Smooth muscle cell (in vitro differentiated cells): ENCODE measurements around the gene EXOC6B. TPM values are rescaled to one million over a fixed set of nuclear protein-coding genes. Genes with fewer than 3 reads are reported as not detected.
"Not testable (repeated sequence)": the region's sequence is repeated elsewhere in the genome, so short reads cannot be mapped to it uniquely, and the experiment has no call there.

Experiments used
- DNase-seq: peaks from one replicate; lab custom pipeline; 2025; ENCODE audit not compliant: unreplicated experiment; lab: John Stamatoyannopoulos, UW
- H2AFZ ChIP-seq: fragments of 200-600 bp; sonication (generic); 2 replicates; pipeline ENCODE4 v1.6.0; 2016; ENCODE audit warnings: antibody characterized with exemption, low read depth, mild to moderate bottlenecking
- H3F3A ChIP-seq: fragments of 200-600 bp; sonication (generic); 2 replicates; pipeline ENCODE4 v1.6.0; 2017; ENCODE audit warnings: antibody characterized with exemption, low read depth
- H3K27ac ChIP-seq: fragments of 200-600 bp; sonication (generic); 2 replicates; pipeline ENCODE4 v1.5.1; 2016; ENCODE audit warnings: low read depth, mild to moderate bottlenecking
- H3K27me3 ChIP-seq: fragments of 200-600 bp; sonication (generic); 2 replicates; pipeline ENCODE4 v1.6.1; 2016; ENCODE audit warnings: low read depth, mild to moderate bottlenecking
- H3K36me3 ChIP-seq: fragments of 200-600 bp; sonication (generic); 2 replicates; pipeline ENCODE4 v1.5.1; 2016; ENCODE audit warnings: low read depth
- H3K4me1 ChIP-seq: fragments of 200-600 bp; sonication (generic); 2 replicates; pipeline ENCODE4 v1.5.1; 2016; ENCODE audit warnings: low read depth
- H3K4me2 ChIP-seq: fragments of 200-600 bp; sonication (generic); 2 replicates; pipeline ENCODE4 v1.6.0; 2016; ENCODE audit warnings: mild to moderate bottlenecking
- H3K4me3 ChIP-seq: fragments of 200-600 bp; sonication (generic); 2 replicates; pipeline ENCODE4 v1.5.1; 2016; ENCODE audit warnings: mild to moderate bottlenecking
- H3K79me2 ChIP-seq: fragments of 200-600 bp; sonication (generic); 2 replicates; pipeline ENCODE4 v1.6.0; 2016; ENCODE audit warnings: low read depth, mild to moderate bottlenecking
- H3K9ac ChIP-seq: fragments of 200-600 bp; sonication (generic); 2 replicates; pipeline ENCODE4 v1.6.0; 2016; ENCODE audit warnings: low read depth
- H3K9me3 ChIP-seq: fragments of 200-600 bp; sonication (generic); replicated peaks from 2 replicates; pipeline ENCODE4 v1.5.1; 2016; ENCODE audit warnings: low read depth
- H4K20me1 ChIP-seq: fragments of 200-600 bp; sonication (generic); 2 replicates; pipeline ENCODE4 v1.6.0; 2016; ENCODE audit warnings: low read depth
- CTCF ChIP-seq: fragments of 200-600 bp; sonication (generic); IDR thresholded peaks from 2 replicates; pipeline ENCODE4 v1.5.1; 2017; ENCODE audit warnings: borderline replicate concordance, mild to moderate bottlenecking, antibody characterized with exemption; ENCODE audit not compliant: insufficient read depth, poor library complexity, severe bottlenecking
- WGBS: methylation state at CpG from one replicate; pipeline ENCODE4 v1.1.7; 2016; ENCODE audit warnings: low lambda C conversion rate; 5-methylcytosine and 5-hydroxymethylcytosine counted together
- polyA plus RNA-seq: library from polyadenylated mRNA; unstranded; fragments of >200 nt; fragmentation: Nextera tagmentation; extraction: Ambion mirVana; gene quantifications from 2 replicates; pipeline ENCODE4 v1.2.1, GENCODE V29; 2016
- total RNA-seq: library from RNA; depleted of rRNA; stranded (reverse); fragments of >200 nt; gene quantifications from 2 replicates; pipeline ENCODE4 v1.2.3, GENCODE V29; 2014

The EXOC6B gene
- total and polyA plus RNA-seq, 2 experiments from 2014 or later, result 6.9 to 19.7 TPM

- no peak overlapping the region for H3K4me3 ChIP-seq
- no peaks in the 10 kb centered on the region for H3K27me3 ChIP-seq
- H3K4me1 ChIP-seq, result no peaks in the 10 kb centered on the region
- no peak overlapping the region for H3K4me2 ChIP-seq
- H3K9me3 ChIP-seq, result no peaks in the 10 kb centered on the region
- no peaks in the 10 kb centered on the region for H4K20me1 ChIP-seq
- H3K9ac ChIP-seq, result no peak overlapping the region
- peaks cover 3% of the 10 kb centered on the region for H3K36me3 ChIP-seq
- no peak for DNase-seq
- no peaks in the 10 kb centered on the region for H3F3A ChIP-seq
- TF ChIP-seq CTCF, result no peak
- no peaks in the 10 kb centered on the region for H3K79me2 ChIP-seq
- no peak overlapping the region for H3K27ac ChIP-seq
- no peak overlapping the region for H2AFZ ChIP-seq
These were observed 329.4 kb downstream of the EXOC6B start for GRCh38 chr2:72496479-72496878.

- Histone ChIP-seq H3K4me3 (no peak overlapping the region), H3K36me3 (peaks cover 3% of the 10 kb centered on the region), H3K9ac (no peak overlapping the region), H3K79me2 (no peaks in the 10 kb centered on the region), H4K20me1 (no peaks in the 10 kb centered on the region), H3F3A (no peaks in the 10 kb centered on the region), H3K4me2 (no peak overlapping the region), H3K9me3 (no peaks in the 10 kb centered on the region), H3K27me3 (no peaks in the 10 kb centered on the region), H3K27ac (no peak overlapping the region), H2AFZ (no peak overlapping the region), H3K4me1 (no peaks in the 10 kb centered on the region)
- 94% methylated on average over 1 of the region's 1 CpG for WGBS
- no peak for DNase-seq
- no peak for TF ChIP-seq CTCF
These were observed 331.4 kb downstream of the EXOC6B start for GRCh38 chr2:72494392-72494791.

- 100% methylated on average over 1 of the region's 1 CpG for WGBS
These were observed 341.2 kb downstream of the EXOC6B start for GRCh38 chr2:72484622-72485021.

GRCh38 chr2:72483346-72483745 is 342.5 kb downstream of the EXOC6B start:
- no peaks in the 10 kb centered on the region for H3K79me2 ChIP-seq
- H3F3A ChIP-seq, result no peaks in the 10 kb centered on the region
- H3K27me3 ChIP-seq, result no peaks in the 10 kb centered on the region
- no peaks in the 10 kb centered on the region for H3K9me3 ChIP-seq
- TF ChIP-seq CTCF, result no peak
- no peak overlapping the region for H2AFZ ChIP-seq
- WGBS, result 92% methylated on average over 2 of the region's 2 CpGs
- H3K36me3 ChIP-seq, result peaks cover 6% of the 10 kb centered on the region
- no peak overlapping the region for H3K4me2 ChIP-seq
- no peak overlapping the region for H3K9ac ChIP-seq
- no peaks in the 10 kb centered on the region for H4K20me1 ChIP-seq
- H3K27ac ChIP-seq, result no peak overlapping the region
- no peaks in the 10 kb centered on the region for H3K4me1 ChIP-seq
- no peak for DNase-seq
- no peak overlapping the region for H3K4me3 ChIP-seq

More at GRCh38 chr2:72484622-72485021, 341.2 kb downstream of the EXOC6B start:
- not testable (repeated sequence) for H2AFZ ChIP-seq, H3K9me3 ChIP-seq, H3F3A ChIP-seq, H3K4me2 ChIP-seq, H4K20me1 ChIP-seq, H3K79me2 ChIP-seq, H3K9ac ChIP-seq, DNase-seq, H3K27ac ChIP-seq, H3K4me3 ChIP-seq, H3K36me3 ChIP-seq, H3K27me3 ChIP-seq, H3K4me1 ChIP-seq
